Measurements from ENCODE around the gene ZNF609.

GRCh38 chr15:64500695-64501395 lies 40.5 kb downstream of the ZNF609 start:
- TF ChIP-seq EZH2 (IDR thresholded peaks at IDR 0.05; ENCODE audit: low read length), result no peak
- no peak for TF ChIP-seq CTCF (optimal IDR thresholded peaks at IDR 0.05 in 1 of 3, IDR thresholded peaks at IDR 0.05 in 1 of 3, conservative IDR thresholded peaks at IDR 0.05 in 1 of 3; ENCODE audit: extremely low read depth in 1 of 3, insufficient read depth in 2 of 3, low read length in 3 of 3)
